ENCODE data around the gene MTHFD1.

Gene MTHFD1

DNA sequence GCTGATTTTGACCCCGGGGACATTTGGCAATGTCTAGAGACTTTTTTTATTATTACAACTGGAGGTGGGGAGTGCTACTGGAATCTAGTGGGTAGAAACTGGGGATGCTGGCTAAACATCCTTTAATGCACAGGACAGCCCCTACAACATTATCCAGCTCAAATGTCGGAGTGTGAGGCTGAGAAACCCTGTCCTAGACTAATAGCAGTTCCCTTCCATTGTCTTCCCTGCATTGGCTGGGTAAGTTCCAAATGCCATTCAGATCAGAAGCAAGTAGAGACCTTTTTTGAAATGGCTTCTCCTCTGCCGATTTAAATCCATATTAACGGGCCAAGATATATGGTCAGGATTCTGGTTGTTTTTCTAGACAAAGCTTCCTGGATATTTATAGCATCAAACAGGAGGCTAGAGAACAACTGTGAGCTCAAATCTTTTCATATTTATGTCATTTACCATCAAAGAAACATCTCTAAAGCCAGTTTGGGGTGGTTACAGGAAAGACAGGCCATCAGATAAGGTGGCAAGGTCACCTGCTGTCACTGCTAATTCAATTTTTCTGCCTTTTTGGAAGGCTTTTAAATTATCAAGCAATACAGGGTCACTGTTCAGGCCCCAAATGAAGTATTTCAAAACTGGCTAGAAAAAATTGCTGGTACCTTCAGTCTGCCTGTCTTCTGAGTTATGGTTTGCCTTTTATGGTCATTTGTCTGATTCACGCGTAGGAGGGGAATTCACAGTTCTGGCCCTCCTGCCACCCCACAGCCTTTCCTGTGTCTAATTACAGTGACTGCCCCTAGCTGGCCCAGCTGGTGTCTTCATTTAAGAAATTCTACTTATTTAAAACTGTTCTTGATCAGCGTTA lies 57.1 kb downstream of the MTHFD1 start:
- DNase-seq (ENCODE audit: low read depth in 2 of 2, low spot score in 1 of 2), result peak; percentile 18 to 20

DNA sequence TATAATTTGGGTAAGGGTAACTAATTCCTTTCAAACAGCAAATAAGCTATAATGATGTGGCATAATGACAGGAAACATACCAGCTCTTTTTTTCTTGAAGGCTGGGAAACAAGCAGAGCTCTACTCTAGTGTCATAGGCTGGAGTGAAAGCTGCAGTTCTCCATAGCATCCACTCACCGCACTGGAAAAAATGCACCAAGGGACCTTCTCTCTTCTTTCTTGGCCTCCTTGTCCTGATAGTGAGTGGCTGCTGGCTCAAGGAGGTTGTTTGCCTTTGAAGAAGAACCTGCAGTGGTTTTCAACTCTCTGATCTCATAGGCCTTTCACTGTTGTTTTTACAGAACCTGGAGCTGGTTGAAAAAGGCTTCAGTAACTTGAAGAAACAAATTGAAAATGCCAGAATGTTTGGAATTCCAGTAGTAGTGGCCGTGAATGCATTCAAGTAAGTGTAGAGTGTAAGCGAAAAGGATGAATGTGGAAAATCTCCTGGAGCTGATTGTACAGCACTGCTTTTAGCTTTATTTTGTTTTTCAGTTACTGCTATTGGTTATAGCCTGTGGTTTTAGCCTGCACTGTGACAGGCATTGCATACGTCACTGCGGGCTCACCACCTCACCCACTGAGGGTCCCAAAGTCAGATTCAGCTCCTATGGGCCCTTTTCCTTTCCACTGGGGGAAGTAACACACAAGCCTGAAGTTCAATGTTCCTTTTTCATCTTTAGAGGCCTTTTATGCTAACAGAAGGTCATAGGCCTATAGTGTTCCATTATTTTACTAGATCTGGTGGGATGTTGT lies 59.9 kb downstream of the MTHFD1 start:
- peak in 1 of 2 donors; percentile 30 for DNase-seq (ENCODE audit: low read depth in 2 of 2, low spot score in 1 of 2)

DNA sequence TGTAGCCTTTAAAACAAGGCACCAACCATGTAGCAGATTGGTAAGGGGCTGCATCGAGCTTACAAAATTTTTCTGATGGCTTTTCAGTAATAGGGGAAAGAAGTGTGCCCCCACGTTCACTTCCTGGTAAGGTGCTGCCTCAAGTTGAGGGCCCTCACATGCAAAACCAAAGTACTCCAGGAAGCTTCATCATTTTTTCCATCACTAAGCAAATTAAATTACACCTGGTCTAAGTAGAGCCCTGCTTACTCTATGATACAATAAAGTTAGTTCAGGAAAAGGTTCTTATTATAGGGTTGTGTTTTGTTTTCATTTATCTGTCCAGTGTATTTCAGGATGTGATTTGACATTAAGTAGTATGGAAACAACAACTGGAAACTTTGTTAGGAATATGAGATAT lies 62.1 kb downstream of the MTHFD1 start:
- no peak for DNase-seq (ENCODE audit: low read depth in 2 of 2, low spot score in 1 of 2)

DNA sequence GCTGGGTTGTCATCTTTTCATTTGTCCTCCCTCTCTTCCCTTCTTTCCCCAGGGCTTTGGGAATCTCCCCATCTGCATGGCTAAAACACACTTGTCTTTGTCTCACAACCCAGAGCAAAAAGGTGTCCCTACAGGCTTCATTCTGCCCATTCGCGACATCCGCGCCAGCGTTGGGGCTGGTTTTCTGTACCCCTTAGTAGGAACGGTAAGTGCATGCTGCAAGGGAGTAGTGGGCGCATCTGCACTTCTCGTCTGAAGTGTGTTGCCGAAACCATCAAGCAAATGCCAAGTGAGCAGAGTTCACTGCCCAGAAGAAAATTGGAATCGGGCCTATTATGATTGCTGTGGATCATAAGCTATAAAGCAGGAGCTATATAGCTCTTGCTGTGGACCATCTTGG lies 66.5 kb downstream of the MTHFD1 start:
- DNase-seq (ENCODE audit: low read depth in 2 of 2, low spot score in 1 of 2), result no peak

DNA sequence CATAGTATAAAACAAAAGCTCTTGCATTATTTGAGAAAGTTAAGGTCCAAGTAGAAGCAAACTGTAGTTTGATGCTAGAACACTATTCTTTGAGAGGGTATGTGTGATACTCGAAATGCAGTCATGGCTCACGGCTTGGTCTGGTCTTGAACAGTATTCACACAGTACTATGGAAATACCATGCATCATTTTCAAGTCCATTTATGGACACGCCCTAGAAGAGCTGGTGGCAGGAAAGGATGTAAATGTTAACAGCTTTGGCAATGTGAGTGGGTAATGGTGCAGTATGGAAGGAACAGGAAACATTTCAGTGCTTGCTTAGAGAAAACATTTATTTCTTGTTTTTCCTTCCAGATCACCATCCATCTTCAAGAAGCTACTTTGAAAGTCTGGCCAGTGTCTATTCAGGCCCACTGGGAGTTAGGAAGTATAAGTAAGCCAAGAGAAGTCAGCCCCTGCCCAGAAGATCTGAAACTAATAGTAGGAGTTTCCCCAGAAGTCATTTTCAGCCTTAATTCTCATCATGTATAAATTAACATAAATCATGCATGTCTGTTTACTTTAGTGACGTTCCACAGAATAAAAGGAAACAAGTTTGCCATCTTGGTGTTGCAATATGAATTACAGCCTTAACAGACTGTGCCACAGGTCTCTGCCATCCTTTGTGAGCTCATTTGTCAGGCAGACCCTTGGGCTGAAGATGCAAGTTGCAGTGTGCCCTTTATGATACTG lies 71.4 kb downstream of the MTHFD1 start:
- no peak for DNase-seq (ENCODE audit: low read depth in 2 of 2, low spot score in 1 of 2)

DNA sequence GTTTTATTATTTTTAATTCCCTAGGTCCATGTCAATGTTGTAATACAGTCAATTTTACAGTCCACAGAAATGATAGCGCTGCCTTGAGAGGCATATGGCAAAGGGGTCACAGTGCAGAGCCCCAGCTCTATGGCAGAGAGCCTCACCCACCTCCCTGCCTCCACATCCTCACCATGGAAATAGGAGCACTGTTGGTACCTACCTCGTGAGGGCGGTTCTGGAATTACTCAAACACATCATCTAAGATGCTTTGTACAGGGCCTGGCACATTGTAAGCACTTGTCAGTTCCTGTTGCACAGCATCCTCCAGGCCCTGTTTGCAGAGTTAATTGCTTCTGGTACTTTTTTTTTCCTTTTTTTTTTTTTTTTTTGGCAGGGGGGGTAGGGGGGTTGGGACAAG lies 73.1 kb downstream of the MTHFD1 start:
- no peak for DNase-seq (ENCODE audit: low read depth in 2 of 2, low spot score in 1 of 2)

DNA sequence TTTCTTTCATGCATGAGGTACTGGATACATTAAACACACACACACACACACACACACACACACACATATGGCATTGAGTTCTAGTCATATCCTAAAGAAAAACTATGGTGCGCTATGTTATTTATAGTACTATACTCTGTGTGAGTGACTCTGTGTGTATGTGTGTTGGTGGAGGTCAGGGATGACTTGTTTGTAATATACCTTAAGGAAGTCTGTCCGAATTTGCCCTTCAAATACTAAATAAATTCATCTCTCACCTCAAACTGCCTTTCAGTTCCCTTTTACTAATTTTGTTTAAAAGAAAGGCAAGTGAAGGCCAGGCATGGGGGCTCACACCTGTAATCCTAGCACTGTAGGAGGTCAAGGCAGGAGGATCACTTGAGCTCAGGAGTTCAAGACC lies 75.0 kb downstream of the MTHFD1 start:
- no peak for DNase-seq (ENCODE audit: low read depth in 2 of 2, low spot score in 1 of 2)

DNA sequence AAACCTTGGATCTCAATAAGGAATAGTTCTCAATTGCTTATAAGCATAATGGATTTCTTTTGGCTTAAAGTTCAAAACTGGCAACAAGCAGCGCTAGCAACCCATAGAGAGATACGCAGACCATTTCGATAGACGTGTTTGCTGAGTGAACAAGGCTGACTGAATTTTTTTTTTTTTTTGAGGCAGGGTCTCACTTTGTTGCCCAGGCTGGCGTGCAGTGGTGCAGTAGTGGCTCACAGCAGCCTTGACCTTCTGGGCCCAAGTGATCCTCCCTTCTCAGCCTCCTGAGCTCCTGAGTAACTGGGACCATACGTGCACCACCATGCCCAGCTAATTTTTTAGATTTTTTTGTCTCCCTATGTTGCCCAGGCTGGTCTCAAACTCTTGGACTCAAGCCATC lies 75.7 kb downstream of the MTHFD1 start:
- no peak for DNase-seq (ENCODE audit: low read depth in 2 of 2, low spot score in 1 of 2)

DNA sequence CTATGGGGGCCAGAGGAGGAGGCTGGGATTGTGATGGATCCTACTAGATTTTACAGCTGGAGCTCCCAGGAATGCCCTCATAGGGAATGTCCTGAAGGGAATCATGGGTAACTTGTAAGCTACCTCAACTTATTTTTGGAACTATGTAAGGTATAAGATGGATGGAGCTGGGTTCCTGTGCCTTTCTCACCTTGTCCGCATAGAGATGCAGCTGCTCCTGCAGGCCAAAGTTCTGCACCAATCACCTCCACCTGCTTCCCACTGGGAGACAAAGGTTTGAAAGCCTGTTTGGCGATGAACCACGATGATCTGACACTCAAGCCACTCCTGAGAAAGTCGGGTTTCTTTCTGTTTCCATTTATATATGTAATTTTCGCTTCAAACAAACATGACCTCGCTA lies 76.5 kb downstream of the MTHFD1 start:
- DNase-seq (ENCODE audit: low read depth in 2 of 2, low spot score in 1 of 2), result no peak

DNA sequence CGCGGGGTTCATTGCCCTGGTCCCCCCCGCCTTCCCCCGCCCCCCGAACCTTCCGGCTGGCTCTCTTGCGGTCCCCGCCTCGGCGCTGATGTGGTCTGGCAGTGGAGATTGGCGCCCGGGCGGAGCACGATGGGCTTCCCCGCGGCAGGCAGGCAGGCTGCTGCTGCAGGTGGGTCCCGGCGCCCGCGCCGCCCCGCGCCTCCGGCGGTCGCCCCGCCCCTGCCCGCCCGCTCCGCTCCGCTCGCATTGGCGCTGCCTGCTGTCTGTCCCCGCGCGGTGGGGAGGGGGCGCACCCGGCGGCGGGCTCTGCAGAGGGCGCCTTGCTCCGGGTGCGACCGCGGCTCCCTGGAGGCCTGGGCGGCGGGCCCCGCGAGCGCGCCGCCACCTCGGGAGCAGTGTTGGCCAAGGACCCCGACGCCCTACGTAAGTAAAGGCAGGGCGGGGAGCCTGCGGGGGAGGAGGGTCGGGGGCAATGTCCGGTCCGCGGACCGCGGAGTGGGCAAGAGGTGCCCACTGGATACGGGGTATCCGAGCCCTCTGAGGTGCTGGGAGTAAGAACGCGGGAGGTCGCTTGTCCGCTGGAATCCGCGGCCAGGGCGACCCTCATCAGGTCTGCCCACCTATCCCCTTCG lies 77.2 kb downstream of the MTHFD1 start, which contains the start of gene AKAP5:
Gene AKAP5 (plus strand): TSS at position 309 of the 632 bp plus-strand sequence. CDS start 2,896 bp downstream, outside the sequence.
- peak; percentile 15 to 34 for DNase-seq (ENCODE audit: low read depth in 2 of 2, low spot score in 1 of 2)

DNA sequence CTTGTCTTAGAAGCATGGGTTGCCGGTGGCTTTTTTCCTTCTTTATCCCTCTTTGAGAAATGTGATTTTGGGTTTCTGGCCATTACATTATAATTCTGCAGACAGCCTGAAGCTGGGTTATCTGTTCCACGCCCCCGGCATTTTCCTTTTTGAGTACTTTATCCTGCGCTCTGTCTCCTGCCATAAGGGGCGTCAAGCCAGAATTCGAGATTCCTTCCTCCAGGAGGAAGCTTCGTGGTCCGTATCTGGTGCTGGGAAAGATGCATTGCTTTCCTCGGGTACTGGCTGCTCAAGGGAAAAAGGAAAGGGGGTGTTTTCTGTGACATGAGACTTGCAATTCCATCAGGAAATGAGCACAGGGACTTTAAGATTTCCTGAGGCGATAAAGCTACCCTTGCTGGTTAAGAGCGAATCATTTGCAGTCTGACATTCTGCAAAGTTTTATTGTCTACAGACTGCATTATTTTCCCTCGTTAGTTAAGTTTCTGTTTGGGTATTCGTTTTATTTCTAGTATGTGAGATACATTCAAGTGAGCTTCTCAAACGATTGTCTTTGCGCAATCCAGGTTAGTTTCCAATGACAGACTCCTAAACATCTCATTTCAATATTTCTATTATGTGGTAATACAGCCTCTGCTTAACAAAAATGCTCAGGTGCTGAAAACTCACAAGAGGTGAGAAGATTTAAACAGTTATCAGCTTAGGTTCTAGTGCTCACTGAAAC lies 77.8 kb downstream of the MTHFD1 start:
- no peak for DNase-seq (ENCODE audit: low read depth in 2 of 2, low spot score in 1 of 2)

DNA sequence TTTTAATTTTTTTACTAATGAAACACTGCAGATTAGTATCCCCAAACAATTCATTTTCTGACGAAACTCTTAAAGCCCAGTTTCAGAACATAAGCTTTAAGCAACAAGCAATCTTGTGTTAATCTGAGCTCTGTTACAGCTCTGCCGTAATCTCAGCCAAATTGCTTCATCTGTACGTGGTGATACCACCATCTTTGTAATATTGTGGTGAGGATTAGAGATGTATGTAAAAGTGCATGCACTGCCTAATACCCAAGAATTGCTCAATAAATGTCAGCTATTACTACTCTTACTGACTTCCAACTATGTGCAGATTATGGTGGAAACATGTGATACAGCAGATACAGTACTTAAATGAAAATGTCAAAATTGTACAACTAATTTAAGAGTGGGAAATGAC lies 78.9 kb downstream of the MTHFD1 start:
- no peak for DNase-seq (ENCODE audit: low read depth in 2 of 2, low spot score in 1 of 2)

DNA sequence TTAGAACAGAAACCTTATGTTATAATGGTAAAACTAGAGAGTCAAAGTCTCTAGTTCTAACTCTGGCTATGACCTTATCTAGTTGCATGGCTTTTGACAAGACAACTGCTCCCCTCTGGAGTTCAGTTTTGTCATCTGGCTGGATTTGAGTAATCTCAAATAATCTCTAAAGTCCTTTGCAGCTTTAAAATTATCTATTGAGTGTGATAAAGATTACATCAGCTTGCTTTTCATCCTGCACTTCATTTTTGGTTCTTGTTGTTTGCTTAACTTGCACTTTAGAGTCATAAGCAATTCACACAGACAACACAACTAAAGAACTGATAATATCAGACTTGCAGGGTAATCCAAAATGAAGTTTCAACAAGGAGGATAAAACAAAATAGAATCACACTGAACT lies 79.4 kb downstream of the MTHFD1 start:
- DNase-seq (ENCODE audit: low read depth in 2 of 2, low spot score in 1 of 2), result no peak

DNA sequence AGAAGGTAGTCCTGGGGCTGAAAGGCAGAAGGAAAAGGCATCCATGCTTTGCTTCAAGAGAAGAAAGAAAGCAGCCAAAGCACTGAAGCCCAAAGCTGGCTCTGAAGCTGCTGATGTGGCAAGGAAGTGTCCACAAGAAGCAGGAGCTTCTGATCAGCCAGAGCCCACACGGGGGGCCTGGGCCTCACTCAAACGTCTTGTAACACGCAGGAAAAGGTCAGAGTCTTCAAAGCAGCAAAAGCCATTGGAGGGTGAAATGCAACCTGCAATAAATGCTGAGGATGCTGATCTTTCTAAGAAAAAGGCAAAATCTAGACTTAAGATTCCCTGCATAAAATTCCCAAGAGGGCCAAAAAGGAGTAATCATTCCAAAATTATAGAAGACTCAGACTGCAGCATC lies 80.3 kb downstream of the MTHFD1 start:
- no peak for DNase-seq (ENCODE audit: low read depth in 2 of 2, low spot score in 1 of 2)

DNA sequence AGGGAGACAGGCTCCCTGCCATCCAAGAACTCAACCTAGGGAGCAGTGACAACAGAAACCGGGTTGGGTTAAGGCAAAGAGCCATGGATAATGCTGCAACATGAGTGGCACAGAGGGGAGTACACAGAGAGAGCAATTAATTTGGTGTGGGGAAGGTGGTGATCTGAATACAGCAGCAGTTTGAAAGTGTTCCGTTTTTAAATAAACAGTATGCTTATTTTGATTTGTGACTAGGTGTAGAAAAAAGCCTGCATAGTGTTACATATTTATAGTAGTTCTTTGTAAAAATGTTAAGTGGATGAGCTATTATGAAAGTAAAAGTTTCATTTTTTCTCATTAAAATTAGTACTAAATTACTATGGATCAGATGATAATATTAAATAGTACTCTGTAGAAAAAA lies 85.9 kb downstream of the MTHFD1 start:
- DNase-seq (ENCODE audit: low read depth in 2 of 2, low spot score in 1 of 2), result no peak

DNA sequence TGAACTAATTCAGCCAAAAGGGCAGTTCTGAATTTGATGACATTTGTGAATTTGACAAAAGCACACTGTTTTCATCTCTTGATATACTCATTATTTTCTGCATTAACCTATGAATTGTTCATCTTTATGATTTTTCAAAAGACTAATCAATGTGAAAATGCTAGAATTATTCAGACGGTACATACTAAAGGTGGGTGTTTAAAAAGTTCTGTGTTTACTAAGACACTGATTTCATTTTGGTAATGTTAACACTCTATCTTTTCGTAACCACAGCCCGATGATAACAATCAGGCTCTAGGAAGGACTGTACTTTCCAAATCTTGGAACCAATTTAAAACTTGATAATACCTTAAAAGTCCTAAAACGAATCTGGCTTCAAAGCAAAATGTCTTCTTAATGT lies 86.5 kb downstream of the MTHFD1 start:
- no peak for DNase-seq (ENCODE audit: low read depth in 2 of 2, low spot score in 1 of 2)

DNA sequence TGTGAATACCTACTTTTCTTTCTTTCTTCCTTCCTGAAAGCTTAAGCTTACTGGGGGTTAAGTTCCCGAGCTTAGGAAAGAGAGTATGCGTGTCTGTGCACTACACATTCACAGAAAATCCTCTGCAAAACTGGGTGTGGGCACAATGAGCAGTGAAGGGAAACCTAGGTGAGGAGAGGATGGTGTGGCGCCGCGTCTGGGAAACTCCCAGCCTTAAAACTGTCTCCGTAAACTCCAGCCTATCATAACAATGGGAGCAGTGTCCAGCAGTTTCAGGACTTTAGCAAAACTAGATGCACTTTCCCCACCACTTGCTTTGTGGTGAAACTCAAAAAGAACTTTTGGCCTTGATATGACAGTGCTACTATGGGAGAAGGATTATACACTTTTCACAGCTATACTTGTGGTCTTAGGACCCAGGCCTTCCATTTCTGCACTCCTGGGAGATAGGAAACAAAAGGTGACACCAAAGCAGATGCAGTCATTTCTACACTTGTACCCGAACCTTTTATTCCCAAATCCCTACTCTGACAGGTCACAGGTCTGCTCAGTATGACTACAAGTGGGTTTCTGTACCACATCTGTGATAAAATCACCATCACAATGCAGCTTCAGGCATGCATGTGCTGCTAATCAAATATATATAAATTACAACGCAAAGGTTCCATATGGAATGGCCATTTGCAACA lies 87.6 kb downstream of the MTHFD1 start:
- no peak for DNase-seq (ENCODE audit: low read depth in 2 of 2, low spot score in 1 of 2)

DNA sequence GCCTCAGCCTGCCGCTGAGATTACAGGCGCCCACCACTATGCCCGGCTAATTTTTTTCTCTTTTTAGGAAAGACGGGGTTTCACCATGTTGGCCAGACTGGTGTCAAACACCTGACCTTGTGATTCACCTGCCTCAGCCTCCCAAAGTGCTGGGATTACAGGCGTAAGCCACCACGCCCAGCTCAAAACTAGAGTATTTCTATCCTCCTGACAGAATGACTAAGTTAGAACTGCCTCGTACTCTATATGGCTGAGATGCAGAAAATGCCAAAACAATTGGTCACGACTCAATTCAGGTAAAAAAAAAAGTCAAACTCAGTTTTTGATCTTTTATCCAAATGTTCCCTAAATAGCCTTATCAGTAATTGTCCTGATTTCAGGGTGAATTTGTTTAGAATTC lies 88.3 kb downstream of the MTHFD1 start:
- no peak for DNase-seq (ENCODE audit: low read depth in 2 of 2, low spot score in 1 of 2)

DNA sequence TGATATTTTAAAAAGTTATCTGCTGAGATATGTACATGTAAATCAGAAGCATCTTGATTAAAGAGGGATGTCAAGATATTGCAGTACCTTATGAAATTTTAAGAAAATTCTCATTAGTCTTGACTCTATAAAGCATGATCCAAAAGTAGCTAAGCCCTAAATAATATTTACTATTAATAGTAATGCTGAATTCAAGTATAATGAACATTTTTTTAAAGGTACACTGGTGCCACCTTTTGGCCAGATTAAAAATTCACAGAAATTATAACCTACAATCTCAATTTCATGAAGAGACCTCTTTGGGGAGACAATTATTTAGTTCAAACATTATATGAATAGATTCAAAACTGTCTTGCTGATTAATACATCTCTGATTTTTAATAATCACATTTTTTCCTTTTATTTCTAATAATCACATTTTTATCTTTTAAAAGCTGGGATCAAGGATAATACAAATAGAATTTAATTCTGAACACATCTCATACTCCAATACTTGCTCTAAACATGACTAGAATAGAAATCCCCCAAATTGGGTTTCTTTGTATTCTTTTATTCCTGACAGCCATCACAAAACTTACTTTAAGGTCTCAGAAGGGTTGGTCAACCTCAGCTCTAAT lies 90.6 kb downstream of the MTHFD1 start:
- no peak for DNase-seq (ENCODE audit: low read depth in 2 of 2, low spot score in 1 of 2)
